Bronchial epithelial cell (primary cell): ENCODE measurements around the gene SRGAP3. TPM values are rescaled to one million over a fixed set of nuclear protein-coding genes. Genes with fewer than 3 reads are reported as not detected.

Source experiments
- DNase-seq: peaks from one replicate; pipeline ENCODE4 v3.0.0-alpha.2; 2010; ENCODE audit warnings: low read depth
- FAIRE-seq: peaks from 2 replicates; lab custom pipeline; 2011; peaks lifted over from hg19 to GRCh38; lab: Jason Lieb, UNC
- H3K27me3 ChIP-seq: 2 replicates; pipeline ENCODE4 v1.5.1; 2011; ENCODE audit warnings: low read length; ENCODE audit not compliant: control insufficient read depth, insufficient read depth
- H3K36me3 ChIP-seq: 2 replicates; pipeline ENCODE4 v1.5.1; 2011; ENCODE audit warnings: low read length; ENCODE audit not compliant: control insufficient read depth, insufficient read depth
- H3K4me3 ChIP-seq: 2 replicates; pipeline ENCODE4 v1.5.1; 2011; ENCODE audit warnings: mild to moderate bottlenecking, low read depth, low read length, control low read depth
- CTCF ChIP-seq: IDR thresholded peaks from 2 replicates; pipeline ENCODE4 v1.5.1; 2011; ENCODE audit warnings: mild to moderate bottlenecking, moderate library complexity, low read length, control low read depth, inconsistent platforms; ENCODE audit not compliant: insufficient read depth, severe bottlenecking
- total RNA-seq: library from RNA; depleted of rRNA; stranded (reverse); fragments of >200 nt; gene quantifications from 2 replicates; pipeline ENCODE4 v1.2.1, GENCODE V29; 2014

SRGAP3 gene
- total RNA-seq, 1 donor from 2014 or later = 30.5 TPM

DNA sequence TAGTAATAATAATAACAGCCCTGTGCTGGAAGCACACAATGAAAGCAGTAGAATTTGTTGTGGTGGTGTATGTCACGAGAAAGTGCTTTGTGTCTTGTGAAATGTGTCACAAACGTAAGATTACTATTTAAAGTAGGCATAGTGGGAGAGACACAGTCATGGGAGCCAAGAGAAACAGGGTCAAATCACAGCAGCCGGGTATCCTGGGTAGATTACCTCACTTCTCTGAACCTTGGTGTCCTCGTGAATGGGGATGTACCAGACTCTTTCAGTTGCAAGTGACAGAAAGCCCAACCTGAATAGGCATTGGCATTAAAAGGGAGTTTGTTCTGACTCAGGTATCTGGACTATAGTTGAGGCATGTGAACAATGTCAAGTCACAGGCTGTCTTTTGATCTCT is 29.1 kb upstream of the SRGAP3 start:
- FAIRE-seq = no peak
- no peak for TF ChIP-seq CTCF

GRCh38 chr3:9278085-9278484 is 28.6 kb upstream of the SRGAP3 start:
- FAIRE-seq = no peak
- Histone ChIP-seq H3K36me3 (no peaks in the 10 kb centered on the region), H3K4me3 (no peak overlapping the region), H3K27me3 (no peaks in the 10 kb centered on the region)
- no peak for DNase-seq
- no peak for TF ChIP-seq CTCF

More for the DNA sequence above, 29.1 kb upstream of the SRGAP3 start:
- no peak for DNase-seq
- no peaks in the 10 kb centered on the region for H3K36me3 ChIP-seq
- H3K4me3 ChIP-seq = no peak overlapping the region
- H3K27me3 ChIP-seq = no peaks in the 10 kb centered on the region

GRCh38 chr3:9276761-9277370 is 27.4 kb upstream of the SRGAP3 start:
- no peaks in the 10 kb centered on the region for H3K27me3 ChIP-seq
- H3K4me3 ChIP-seq = no peak overlapping the region
- no peak for TF ChIP-seq CTCF
- no peak for FAIRE-seq
- DNase-seq = peak; percentile 75
- no peaks in the 10 kb centered on the region for H3K36me3 ChIP-seq

GRCh38 chr3:9271903-9272302 is 22.5 kb upstream of the SRGAP3 start:
- Histone ChIP-seq H3K4me3 (no peak overlapping the region), H3K36me3 (no peaks in the 10 kb centered on the region), H3K27me3 (no peaks in the 10 kb centered on the region)
- DNase-seq = no peak
- FAIRE-seq = no peak
- no peak for TF ChIP-seq CTCF

GRCh38 chr3:9270704-9271103 is 21.3 kb upstream of the SRGAP3 start:
- no peak for TF ChIP-seq CTCF
- Histone ChIP-seq H3K36me3 (no peaks in the 10 kb centered on the region), H3K4me3 (no peak overlapping the region), H3K27me3 (no peaks in the 10 kb centered on the region)
- FAIRE-seq (no peak), DNase-seq (no peak)

DNA sequence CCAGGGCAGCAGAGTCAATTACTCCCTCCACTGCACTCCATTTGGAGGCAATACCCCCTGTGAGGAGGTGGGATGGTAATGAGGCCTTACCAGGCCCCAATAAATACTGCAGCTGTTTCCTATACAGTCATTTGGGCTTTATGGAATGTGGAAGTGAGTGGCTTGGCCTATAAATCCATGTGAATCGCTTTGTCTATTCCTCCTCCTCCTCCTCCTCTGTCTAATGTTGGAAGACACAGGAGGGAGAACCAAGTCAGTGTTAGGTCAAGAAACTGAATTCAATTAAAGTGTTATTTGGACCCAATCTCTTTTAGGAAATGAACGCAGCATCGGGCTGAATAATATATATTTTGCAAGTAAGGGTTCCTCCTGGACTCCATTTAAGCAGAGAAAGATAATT is 17.3 kb upstream of the SRGAP3 start:
- no peak for DNase-seq
- FAIRE-seq = no peak
- no peak overlapping the region for H3K4me3 ChIP-seq
- H3K36me3 ChIP-seq = no peaks in the 10 kb centered on the region
- H3K27me3 ChIP-seq = no peaks in the 10 kb centered on the region
- TF ChIP-seq CTCF = no peak
